GM18507 (cell line): ENCODE results near the gene ANXA2R.
A peak's percentile ranks its signal among the peaks of the same experiment; 100 is the strongest.

Experiments
- DNase-seq: peaks from one replicate; pipeline ENCODE4 v3.0.0; 2011; ENCODE audit warnings: low read depth; ENCODE audit not compliant: insufficient read length; ENCODE audit errors: extremely low spot score
- FAIRE-seq: peaks from 2 replicates; lab custom pipeline; 2011; peaks lifted over from hg19 to GRCh38; lab: Jason Lieb, UNC

ANXA2R gene

DNA sequence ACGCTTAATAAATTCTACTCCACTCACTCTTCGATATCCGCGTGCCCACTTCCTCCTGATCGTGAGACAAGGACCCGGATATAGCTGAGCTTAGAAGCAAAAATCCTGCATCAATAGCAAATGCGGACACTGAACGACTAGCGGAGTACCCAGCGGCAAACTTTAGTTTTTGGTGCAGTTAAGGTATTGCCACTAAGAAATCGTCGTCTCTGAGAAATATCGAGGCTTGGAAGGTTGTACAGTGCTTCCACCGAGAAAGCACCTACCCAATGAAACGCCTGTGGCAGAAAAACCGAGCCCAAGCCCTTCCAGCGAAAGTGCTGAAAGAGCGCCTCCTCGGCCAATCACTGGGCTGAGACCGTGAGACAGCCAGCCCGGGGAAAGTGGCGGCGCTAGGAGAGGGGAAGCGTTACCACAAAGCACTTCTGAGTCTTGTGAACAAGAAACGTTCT lies 32.2 kb downstream of the ANXA2R start:
- DNase-seq (peak; percentile 39), FAIRE-seq (no peak)

DNA sequence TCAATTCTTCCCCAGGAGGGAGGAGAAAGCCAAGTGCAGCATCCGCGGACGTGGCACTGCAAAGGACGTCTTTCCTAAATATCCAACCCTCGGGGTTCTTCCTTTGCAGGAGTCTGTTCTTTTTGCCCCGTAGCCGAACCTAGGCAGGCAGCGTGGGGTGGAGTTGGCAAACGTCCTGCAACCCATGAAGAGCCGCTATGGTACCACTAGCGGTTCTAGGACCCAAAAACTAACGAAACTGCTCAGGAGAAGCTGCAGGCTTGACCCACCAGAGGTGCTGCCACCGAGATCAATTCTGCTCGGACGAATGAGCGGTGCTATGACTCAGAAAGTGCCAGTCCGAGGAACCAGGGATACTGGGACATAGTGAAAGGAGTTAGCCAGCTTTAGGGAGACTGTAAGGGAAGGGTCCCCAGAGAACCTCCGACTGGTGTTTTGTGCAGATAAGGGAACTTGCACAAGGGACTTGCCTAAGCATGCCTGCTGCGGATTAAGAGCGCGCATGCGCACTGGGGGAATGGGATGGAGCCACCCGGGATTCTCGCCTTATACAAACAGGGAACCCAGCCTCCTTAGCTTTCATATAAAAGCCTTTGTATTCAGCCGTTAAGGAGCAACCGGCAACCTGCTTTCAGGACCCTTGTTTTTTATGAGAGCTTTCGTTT lies 32.7 kb downstream of the ANXA2R start:
- FAIRE-seq (peak; percentile 67), DNase-seq (peak; percentile 29)

DNA sequence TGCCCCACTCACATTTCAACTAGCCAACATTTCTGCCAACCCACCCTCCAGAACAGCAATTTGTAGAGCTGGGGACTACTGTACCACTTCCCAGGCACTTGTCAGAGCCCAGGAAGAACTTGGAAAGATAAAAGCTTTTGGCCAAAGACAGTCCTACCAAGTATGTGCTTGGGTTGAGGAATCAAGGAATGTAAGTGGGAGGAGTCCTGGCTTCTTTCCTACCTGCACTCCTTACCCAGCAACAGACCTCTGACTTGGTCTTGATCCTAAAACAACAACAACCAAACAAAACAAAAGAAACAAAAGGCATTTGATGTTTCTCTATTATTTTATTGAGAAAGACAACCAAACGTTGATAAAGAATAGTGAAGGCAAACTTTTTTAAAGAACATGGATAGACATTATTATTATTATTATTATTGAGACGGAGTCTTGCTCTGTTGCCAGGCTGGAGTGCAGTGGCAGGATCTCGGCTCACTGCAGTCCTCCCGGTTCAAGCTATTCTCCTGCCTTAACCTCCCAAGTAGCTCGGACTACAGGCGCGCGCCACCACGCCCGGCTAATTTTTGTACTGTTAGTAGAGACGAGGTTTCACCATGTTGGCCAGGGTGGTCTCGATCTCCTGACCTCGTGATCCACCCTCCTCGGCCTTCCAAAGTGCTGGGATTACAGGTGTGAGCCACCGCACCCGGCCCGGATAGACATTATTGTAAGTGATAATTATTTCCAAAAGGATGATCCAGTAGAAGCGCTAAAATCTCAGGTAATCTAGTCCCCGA lies 33.5 kb downstream of the ANXA2R start:
- FAIRE-seq (no peak), DNase-seq (no peak)

DNA sequence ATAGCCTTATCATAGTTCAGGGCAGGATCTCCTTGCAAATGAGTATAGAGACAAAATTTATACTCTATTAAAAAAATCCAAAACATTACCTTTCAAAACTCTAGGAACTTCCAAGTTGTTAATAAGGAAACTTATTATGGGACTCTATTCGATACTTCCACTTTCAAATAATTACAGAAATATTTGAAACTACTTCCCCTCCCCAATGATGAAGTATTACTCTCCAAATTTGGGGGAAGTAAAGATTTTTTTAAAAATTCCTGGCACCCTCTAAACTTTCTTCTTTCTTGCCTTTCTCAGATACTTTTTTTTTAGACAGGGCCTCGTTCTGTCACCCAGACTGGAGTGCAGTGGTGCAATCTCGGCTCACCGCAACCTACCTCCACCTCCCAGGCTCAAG lies 35.1 kb downstream of the ANXA2R start:
- FAIRE-seq (no peak), DNase-seq (no peak)

DNA sequence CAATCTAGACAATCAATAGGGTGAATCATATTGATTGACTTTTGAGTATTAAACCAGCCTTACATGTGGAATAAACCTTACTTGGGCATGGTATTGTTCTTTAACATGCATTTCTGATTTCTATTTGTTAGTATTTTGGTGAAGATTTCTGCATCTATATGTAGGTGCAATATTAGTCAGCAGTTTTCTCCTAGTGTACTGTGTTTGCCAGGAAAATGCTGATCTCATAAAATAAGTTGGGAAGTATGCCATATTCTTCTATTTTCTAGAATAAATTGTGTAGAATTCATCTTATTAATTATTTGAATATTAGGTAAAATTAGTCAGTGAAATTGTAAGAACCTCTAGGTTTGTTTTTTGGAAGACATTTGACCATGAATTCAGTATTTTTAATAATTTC lies 38.4 kb downstream of the ANXA2R start:
- DNase-seq, result no peak
- no peak for FAIRE-seq

DNA sequence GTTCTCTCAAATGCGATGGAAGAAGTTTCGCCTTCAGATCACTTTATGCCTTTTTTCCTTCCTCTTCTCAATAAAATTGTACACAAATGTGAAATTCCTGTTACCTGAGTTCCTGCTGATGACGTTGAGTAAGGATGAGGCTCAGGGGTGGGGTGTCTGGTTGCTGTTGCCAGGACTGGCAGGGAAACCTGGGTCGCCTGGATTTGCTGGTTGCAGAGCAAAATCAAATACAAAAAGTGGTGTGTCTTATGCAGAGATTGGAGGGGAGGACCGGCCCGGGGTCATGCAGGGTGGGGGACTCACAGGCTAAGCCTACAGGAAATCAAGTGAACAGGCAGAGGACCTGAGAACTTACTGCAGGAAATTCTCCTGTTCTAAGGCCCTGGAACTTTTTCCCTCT lies 39.2 kb downstream of the ANXA2R start:
- no peak for FAIRE-seq
- DNase-seq, result no peak

DNA sequence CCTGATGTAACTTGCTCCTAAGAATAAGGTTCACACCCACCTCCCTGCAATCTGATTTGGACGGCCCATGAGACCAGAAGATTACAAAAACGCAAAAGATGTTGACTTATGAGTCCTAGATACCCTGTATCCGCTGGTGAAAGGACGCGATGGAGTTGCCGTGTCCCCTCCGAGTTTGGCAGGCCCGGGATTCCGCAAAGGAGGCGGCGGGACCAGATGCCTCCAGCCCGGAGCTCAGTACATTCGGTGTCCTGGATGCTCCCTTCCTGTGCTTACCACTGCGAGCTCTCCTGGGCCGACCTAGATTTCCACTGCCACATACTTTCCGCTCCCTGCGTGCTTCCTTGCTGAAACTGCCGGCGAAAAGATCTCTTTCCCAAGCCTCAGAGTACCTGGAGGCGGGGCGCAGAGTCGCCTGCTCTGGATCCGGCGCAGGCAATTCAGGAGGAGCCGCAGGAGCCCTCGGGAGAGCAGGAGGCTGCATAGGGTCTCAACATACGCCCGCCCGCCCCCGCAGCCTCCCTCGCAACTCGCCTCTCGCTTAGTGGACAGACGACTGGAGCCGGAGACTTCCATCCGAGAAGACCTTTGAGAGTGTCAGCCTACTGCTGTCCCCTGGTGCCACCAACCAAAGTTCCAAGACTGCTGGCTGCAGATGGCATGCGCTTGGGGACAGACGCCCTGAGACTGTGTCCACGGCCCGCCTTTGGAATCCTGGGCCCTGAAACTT lies 39.8 kb downstream of the ANXA2R start:
- no peak for DNase-seq
- FAIRE-seq, result no peak

DNA sequence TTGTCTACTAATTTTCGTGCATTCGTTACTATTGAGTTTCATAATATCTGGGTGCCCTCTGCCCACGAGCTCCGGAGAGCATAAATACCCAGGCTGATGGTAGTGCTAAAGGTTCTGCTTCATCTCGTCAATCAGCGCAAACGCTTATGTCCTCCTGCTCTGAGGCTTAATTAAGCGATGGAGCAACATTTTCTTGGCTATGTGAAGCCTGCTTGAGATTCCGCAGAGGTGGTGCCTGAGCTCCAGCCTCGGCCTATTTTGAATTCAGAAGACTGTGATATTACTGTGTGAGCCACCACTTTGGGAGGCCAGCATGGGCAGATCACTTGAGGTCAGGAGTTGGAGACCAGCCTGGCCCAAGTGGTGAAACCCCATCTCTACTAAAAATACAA lies 44.8 kb downstream of the ANXA2R start:
- no peak for DNase-seq
- FAIRE-seq, result no peak

DNA sequence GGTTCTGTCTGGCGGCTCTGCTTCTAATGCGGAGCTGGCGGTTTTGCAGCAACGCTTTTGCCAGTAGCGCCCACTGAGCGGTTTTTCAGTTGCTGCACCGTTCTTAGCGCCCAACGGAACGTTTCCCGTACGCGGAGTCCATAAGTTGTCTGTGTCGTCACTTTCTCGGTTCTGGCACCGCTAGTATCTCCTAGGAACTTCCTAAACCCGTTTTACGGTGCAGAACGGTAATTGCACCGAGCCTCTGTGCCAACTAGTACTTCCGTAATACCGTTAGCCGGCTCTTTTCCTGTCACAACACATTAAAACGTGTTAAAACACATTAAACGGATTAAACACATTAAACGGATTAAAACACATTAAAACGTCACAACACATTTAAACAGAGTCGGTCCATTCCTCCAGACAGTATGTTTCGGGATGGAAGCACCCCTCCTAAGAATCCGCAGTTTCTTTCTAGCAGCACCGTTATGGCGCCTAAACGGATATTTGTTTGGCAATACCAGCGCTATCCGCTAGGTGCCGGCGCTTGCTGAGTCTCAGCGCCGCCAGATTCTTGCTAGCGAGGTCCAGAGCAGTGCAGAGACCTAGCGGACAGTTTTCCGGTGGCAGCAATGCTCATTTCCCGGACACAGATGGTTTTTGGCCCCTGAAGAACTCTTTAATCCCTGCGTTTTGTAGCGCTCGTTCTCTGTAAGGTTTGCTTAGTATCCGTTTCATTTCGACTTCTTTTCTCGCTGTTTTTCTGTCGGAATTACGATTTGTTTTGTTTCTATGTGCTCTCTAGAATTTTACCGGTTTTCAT lies 45.4 kb downstream of the ANXA2R start:
- DNase-seq (peak; percentile 26), FAIRE-seq (peak; percentile 93)

DNA sequence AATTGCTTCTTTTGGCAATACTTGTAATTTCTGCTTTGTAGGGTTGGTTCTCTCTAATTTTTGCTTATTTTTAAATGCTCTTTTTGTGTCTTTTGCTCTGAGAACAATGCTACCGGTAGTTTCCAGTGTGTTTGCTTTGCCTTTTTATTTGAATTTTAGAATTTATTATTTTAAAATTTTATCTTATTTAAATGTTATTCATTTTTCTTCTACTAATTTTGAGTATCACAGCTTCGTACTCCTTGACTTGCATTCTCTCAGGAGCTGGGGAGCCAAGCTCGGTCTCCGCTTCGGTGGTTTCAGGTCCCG lies 45.9 kb downstream of the ANXA2R start:
- no peak for DNase-seq
- FAIRE-seq, result no peak

DNA sequence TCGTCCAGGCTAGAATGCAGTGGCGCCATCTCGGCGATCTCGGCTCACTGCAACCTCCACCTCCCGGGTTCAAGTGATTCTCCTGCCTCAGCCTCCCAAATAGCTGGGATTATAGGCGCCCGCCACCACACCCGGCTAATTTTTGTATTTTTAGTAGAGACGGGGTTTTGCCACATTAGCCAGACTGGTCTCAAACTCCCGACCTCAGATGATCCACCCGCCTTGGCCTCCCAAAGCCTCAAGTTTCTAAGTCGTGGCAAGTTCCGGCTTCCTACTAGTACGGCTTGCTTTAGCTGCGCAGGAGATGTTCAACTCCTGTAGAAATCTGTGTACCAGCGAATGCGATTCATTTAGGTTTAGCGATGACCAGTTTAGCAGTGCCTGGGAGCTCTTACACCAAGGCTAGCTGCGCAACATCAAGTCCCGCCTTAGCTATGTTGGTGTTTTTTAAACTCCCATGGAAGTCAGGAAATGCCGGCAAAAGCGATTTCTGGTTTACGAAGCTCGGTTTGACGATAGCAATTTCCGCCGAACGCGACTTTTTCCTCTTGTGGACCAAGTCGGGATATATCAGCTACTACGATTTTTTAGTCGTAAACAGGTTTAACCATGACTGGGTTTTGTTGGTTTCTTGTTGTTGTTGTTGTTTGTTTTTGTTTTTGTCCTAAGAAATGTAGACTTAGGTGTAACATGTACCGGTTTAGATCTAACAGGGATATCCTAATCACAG lies 46.4 kb downstream of the ANXA2R start:
- peak; percentile 57 for FAIRE-seq

DNA sequence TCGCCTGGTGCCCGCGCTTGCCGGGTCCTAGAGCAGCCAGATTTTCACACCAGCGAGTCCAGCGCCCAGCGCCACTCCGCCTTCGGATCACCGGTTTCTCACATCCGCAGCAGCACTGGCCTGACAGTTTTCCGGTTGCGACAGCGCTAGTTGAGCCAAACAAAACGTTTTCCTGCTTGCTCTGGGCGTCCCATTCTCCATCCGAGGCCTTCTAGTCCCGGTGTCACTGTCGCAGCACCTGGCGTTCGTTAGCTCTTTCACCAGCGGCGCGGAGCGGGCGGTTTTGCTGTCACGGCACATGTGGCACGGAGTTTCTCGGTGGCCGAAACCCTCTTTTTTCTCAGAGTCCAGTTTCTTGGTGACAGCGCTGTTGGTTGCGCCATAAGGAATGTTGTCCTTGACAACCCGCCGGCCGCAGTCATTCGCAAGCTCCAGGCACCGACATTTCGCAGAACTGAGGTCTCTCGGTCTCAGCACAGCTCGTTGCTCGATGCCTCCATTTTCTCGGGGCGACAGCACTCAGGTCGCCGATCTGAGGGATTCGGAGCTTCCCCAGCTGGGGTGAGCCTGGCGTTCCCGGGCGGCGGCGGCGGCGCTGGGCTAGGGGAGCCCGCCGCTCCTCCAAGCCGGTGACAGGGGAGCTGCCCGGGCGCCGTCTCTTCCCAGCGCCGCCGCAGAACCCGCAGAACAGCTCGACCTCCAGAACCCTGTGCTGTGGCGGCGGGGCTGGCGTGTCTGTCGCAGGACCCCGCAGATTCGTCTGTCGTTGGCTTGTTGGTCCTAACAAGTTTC lies 47.8 kb downstream of the ANXA2R start:
- FAIRE-seq (peak; percentile 90), DNase-seq (peak; percentile 43)

More for the DNA sequence above, 46.4 kb downstream of the ANXA2R start:
- no peak for DNase-seq

DNA sequence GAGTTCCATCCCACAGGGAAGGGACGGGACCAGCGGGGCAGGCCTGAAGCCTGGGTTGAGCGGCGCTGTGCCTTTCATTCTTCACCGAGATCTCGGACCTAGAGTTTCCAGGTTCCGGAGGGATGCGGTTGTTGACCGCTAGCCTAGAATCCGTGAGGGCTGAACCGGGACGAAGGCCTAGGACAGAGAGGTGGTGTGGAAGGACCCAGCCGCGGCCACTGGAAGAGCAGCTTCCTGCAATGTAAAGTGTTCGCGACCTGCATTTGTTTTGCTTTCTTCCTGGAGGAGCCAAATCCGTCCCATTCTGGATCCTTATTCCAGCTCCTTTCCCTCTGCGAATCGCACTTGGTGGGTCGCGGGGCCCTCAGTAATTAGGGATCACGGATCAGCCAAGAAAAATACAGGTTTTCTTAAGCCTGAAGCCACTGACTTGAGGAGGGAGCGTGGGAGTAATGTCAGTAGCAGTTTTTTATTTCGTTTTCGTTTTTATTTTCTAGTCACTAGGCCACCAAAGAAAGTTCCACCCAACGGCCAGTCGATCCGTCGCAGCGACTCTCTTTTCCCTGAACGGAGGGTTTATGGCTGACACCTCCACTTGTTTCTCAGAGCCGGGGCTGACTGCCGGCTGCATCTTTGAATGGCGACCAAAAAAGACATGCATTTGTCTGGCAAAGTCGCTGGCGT lies 48.6 kb downstream of the ANXA2R start:
- FAIRE-seq (no peak), DNase-seq (no peak)

DNA sequence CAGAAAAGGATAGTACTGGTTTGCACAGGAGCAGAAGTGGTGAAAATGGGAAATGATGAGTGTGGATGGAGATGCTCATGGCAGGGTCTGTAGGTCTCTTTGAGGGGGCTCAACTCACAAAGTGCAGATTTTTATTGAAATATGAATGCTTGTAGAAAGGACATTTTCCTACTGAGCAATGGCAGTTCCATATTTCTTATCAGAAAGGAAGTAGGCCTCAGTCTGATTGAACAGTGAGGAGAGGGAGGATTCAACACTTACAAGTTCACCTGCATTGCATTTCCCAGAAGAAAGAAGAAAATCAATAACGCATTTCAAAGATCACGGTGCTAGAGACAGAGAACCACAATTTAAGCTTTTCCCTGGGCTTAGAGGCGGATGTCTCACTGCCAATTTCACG lies 49.2 kb downstream of the ANXA2R start:
- DNase-seq, result no peak
- FAIRE-seq, result no peak
